Measurements from ENCODE around the gene FAM131A. TPM values are rescaled to one million over a fixed set of nuclear protein-coding genes. Genes with fewer than 3 reads are reported as not detected.

FAM131A gene
- polyA plus RNA-seq, 1 donor from 2014 or later: 141 TPM

DNA sequence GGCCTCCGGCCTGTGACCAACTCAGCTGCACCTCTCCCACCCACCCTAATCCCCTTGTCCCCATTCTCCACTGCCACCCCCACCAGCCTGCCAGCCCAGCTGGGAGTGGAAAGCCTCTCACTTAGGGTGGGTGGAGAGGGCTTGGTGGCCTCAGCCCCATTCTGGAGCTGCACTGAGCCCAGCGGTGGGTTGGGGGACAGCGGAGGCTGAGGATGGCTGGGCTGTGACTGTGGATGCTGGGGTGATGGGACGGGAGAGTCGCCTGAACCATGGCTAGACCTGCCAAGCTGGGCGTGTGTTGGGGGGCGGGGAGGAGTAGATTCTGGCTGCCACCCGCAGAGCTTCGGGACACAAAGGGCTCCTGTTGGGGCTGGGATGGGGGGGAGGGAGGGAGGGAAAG, 22.2 kb downstream of the FAM131A start:
- Histone ChIP-seq H3K4me2 (ENCODE audit: low read length) (no peak overlapping the region), H3K9ac (ENCODE audit: low read length) (peak overlapping the region; percentile 90)

DNA sequence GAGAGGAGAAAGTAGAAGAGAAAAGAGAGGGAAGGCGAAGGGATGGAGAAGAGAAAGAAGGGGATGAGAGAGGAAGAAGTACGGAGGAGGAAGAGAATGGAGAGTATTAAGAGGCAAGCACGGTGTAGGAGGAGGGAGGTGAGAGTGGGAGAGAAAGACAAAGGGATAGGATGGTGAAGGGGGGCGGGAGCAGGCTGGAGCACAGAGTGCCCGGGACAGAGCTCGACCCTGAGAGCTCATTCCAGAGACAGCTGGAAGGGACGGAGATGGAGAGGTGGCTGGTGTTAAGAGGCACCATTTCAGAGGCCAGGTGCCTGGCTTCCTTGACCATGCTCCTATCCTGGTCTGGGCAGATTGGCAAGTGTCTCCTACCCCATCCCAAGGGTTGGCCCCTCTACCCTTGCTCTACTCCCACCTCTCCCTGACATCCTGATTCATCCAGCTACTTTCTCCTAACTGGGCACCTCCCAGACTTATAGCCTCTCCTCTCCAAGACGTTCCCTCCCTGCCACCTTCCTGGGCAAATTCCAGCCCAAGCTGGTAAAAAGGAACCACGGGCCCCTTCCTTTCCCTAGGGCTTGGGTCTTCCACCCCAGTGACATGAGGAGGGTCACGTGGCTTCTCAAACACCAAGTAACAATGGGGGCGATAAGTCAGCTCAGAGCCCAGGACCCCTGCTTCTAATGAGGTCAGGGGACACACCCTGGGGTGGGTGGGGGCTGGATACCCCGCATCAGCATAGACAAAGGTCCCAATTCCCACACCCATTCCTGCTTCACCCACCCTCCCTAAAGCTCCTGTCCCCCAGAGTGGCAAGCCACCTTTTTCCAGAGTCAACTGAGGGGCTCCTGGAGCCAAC, 22.9 kb downstream of the FAM131A start:
- H3K9ac ChIP-seq (ENCODE audit: low read length): peak overlapping the region; percentile 90
- H3K27ac ChIP-seq (ENCODE audit: low read length): no peak overlapping the region
- H4K20me1 ChIP-seq (ENCODE audit: insufficient read depth): no peaks in the 10 kb centered on the region
- no peaks in the 10 kb centered on the region for H3K9me2 ChIP-seq (ENCODE audit: insufficient read depth, low read length)
- H3K9me3 ChIP-seq (ENCODE audit: low read length): no peaks in the 10 kb centered on the region
- H3K4me2 ChIP-seq (ENCODE audit: low read length): peak overlapping the region; percentile 82
- no peaks in the 10 kb centered on the region for H3K36me3 ChIP-seq (ENCODE audit: insufficient read depth, low read length)
- no peak for TF ChIP-seq SMC3 (conservative IDR thresholded peaks at IDR 0.05; ENCODE audit: poor library complexity)
- TF ChIP-seq TAF1 (IDR thresholded peaks at IDR 0.05; ENCODE audit: low read depth): no peak
- no peak for TF ChIP-seq EP300 (conservative IDR thresholded peaks at IDR 0.05; ENCODE audit: poor library complexity, severe bottlenecking)
- no peak for TF ChIP-seq EZH2 (IDR thresholded peaks at IDR 0.05; ENCODE audit: borderline replicate concordance, insufficient read depth, low read length, poor library complexity, severe bottlenecking)
- TF ChIP-seq, protein P1, sequence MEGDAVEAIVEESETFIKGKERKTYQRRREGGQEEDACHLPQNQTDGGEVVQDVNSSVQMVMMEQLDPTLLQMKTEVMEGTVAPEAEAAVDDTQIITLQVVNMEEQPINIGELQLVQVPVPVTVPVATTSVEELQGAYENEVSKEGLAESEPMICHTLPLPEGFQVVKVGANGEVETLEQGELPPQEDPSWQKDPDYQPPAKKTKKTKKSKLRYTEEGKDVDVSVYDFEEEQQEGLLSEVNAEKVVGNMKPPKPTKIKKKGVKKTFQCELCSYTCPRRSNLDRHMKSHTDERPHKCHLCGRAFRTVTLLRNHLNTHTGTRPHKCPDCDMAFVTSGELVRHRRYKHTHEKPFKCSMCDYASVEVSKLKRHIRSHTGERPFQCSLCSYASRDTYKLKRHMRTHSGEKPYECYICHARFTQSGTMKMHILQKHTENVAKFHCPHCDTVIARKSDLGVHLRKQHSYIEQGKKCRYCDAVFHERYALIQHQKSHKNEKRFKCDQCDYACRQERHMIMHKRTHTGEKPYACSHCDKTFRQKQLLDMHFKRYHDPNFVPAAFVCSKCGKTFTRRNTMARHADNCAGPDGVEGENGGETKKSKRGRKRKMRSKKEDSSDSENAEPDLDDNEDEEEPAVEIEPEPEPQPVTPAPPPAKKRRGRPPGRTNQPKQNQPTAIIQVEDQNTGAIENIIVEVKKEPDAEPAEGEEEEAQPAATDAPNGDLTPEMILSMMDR (IDR thresholded peaks at IDR 0.05; ENCODE audit: poor library complexity, severe bottlenecking): no peak
- TF ChIP-seq POLR2AphosphoS5 (IDR thresholded peaks at IDR 0.05): no peak
- no peak for TF ChIP-seq RAD21 (conservative IDR thresholded peaks at IDR 0.05)
- no peak for TF ChIP-seq MXI1 (conservative IDR thresholded peaks at IDR 0.05; ENCODE audit: poor library complexity, severe bottlenecking)
- TF ChIP-seq, protein P2, sequence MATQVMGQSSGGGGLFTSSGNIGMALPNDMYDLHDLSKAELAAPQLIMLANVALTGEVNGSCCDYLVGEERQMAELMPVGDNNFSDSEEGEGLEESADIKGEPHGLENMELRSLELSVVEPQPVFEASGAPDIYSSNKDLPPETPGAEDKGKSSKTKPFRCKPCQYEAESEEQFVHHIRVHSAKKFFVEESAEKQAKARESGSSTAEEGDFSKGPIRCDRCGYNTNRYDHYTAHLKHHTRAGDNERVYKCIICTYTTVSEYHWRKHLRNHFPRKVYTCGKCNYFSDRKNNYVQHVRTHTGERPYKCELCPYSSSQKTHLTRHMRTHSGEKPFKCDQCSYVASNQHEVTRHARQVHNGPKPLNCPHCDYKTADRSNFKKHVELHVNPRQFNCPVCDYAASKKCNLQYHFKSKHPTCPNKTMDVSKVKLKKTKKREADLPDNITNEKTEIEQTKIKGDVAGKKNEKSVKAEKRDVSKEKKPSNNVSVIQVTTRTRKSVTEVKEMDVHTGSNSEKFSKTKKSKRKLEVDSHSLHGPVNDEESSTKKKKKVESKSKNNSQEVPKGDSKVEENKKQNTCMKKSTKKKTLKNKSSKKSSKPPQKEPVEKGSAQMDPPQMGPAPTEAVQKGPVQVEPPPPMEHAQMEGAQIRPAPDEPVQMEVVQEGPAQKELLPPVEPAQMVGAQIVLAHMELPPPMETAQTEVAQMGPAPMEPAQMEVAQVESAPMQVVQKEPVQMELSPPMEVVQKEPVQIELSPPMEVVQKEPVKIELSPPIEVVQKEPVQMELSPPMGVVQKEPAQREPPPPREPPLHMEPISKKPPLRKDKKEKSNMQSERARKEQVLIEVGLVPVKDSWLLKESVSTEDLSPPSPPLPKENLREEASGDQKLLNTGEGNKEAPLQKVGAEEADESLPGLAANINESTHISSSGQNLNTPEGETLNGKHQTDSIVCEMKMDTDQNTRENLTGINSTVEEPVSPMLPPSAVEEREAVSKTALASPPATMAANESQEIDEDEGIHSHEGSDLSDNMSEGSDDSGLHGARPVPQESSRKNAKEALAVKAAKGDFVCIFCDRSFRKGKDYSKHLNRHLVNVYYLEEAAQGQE (IDR thresholded peaks at IDR 0.05; ENCODE audit: borderline replicate concordance): no peak
- no peak overlapping the region for H2AFZ ChIP-seq (ENCODE audit: low read depth, low read length)
- peak overlapping the region; percentile 70 for H3K4me3 ChIP-seq (ENCODE audit: low read length)
- H3K27me3 ChIP-seq (ENCODE audit: insufficient read depth, low read depth, low read length): no peaks in the 10 kb centered on the region
- H3F3A ChIP-seq (ENCODE audit: insufficient read depth, low read length, poor library complexity, severe bottlenecking): no peaks in the 10 kb centered on the region
- peaks cover 16% of the 10 kb centered on the region for H3K79me2 ChIP-seq (replicated peaks; ENCODE audit: insufficient read depth, low read length)

More for the DNA sequence above, 22.2 kb downstream of the FAM131A start:
- Histone ChIP-seq H3K9me2 (ENCODE audit: insufficient read depth, low read length) (no peaks in the 10 kb centered on the region), H3K4me3 (ENCODE audit: low read length) (peak overlapping the region; percentile 70), H3K9me3 (ENCODE audit: low read length) (no peaks in the 10 kb centered on the region), H3K36me3 (ENCODE audit: insufficient read depth, low read length) (no peaks in the 10 kb centered on the region), H3F3A (ENCODE audit: insufficient read depth, low read length, poor library complexity, severe bottlenecking) (no peaks in the 10 kb centered on the region), H2AFZ (ENCODE audit: low read depth, low read length) (no peak overlapping the region), H4K20me1 (ENCODE audit: insufficient read depth) (no peaks in the 10 kb centered on the region), H3K79me2 (replicated peaks; ENCODE audit: insufficient read depth, low read length) (peaks cover 16% of the 10 kb centered on the region), H3K27ac (ENCODE audit: low read length) (no peak overlapping the region), H3K27me3 (ENCODE audit: insufficient read depth, low read depth, low read length) (no peaks in the 10 kb centered on the region)
- TF ChIP-seq SMC3 (conservative IDR thresholded peaks at IDR 0.05; ENCODE audit: poor library complexity) (no peak), MXI1 (conservative IDR thresholded peaks at IDR 0.05; ENCODE audit: poor library complexity, severe bottlenecking) (no peak), POLR2AphosphoS5 (IDR thresholded peaks at IDR 0.05) (no peak), TAF1 (IDR thresholded peaks at IDR 0.05; ENCODE audit: low read depth) (no peak), EZH2 (IDR thresholded peaks at IDR 0.05; ENCODE audit: borderline replicate concordance, insufficient read depth, low read length, poor library complexity, severe bottlenecking) (no peak)

Data from neural cell (in vitro differentiated cells).